PC-9 (cell line): ENCODE results near the gene CYBA. TPM values are rescaled to one million over a fixed set of nuclear protein-coding genes. Genes with fewer than 3 reads are reported as not detected.
A peak's percentile ranks its signal among the peaks of the same experiment; 100 is the strongest.

Experiments
- BruUV-seq: library from RNA; stranded (reverse); fragments of 400-500 nt; replicated peaks from 2 replicates; lab custom pipeline; 2021; lab: Mats Ljungman, UMichigan
- CTCF ChIA-PET: fragments of 300-600 bp; sonication (Branson Sonifier 250); formaldehyde crosslinking; loops from one replicate; lab custom pipeline; 2022; ENCODE audit warnings: antibody characterized with exemption; lab: Charles Lee
- POLR2A ChIA-PET: fragments of 300-600 bp; sonication (Branson Sonifier 250); formaldehyde crosslinking; loops from one replicate; lab custom pipeline; 2022; ENCODE audit warnings: antibody characterized with exemption; ENCODE audit not compliant: unreplicated experiment; lab: Charles Lee
- DNase-seq, 2 experiments: peaks; one replicate each; pipeline versions ENCODE4 v3.0.0 to v3.0.0-alpha.2; 2015 to 2022; ENCODE audit warnings: mixed read lengths in 1 of 2
- H2AFZ ChIP-seq: fragments of 200-600 bp; sonication (generic); 2 replicates; pipeline ENCODE4 v1.8.1; 2017; ENCODE audit warnings: antibody characterized with exemption
- H3F3A ChIP-seq: fragments of 200-600 bp; sonication (generic); 2 replicates; pipeline ENCODE4 v1.8.1; 2017; ENCODE audit warnings: antibody characterized with exemption, mild to moderate bottlenecking, low read depth; ENCODE audit not compliant: insufficient read depth
- H3K27ac ChIP-seq: fragments of 200-600 bp; sonication (generic); 2 replicates; pipeline ENCODE4 v1.6.1; 2016; ENCODE audit warnings: mixed run types
- H3K27me3 ChIP-seq: fragments of 200-600 bp; sonication (generic); 2 replicates; pipeline ENCODE4 v1.6.1; 2016; ENCODE audit warnings: low read depth, mixed run types; ENCODE audit not compliant: insufficient read depth
- H3K36me3 ChIP-seq: fragments of 200-600 bp; sonication (generic); 2 replicates; pipeline ENCODE4 v1.6.1; 2016; ENCODE audit warnings: low read depth, mixed run types
- H3K4me1 ChIP-seq: fragments of 200-600 bp; sonication (generic); replicated peaks from 2 replicates; pipeline ENCODE4 v1.6.1; 2016; ENCODE audit warnings: mixed run types; ENCODE audit not compliant: insufficient read depth
- H3K4me2 ChIP-seq: fragments of 200-600 bp; sonication (generic); 2 replicates; pipeline ENCODE4 v1.6.1; 2017; ENCODE audit warnings: mixed run types
- H3K4me3 ChIP-seq: fragments of 200-600 bp; sonication (generic); 2 replicates; pipeline ENCODE4 v1.6.1; 2016; ENCODE audit warnings: mixed run types
- H3K79me2 ChIP-seq: fragments of 200-600 bp; sonication (generic); 2 replicates; pipeline ENCODE4 v1.6.1; 2017; ENCODE audit warnings: low read depth, mixed run types
- H3K9me2 ChIP-seq: fragments of 200-600 bp; sonication (generic); 2 replicates; pipeline ENCODE4 v1.8.1; 2017; ENCODE audit warnings: mild to moderate bottlenecking; ENCODE audit not compliant: insufficient read depth
- H3K9me3 ChIP-seq: fragments of 200-600 bp; sonication (generic); 2 replicates; pipeline ENCODE4 v1.8.1; 2016; ENCODE audit warnings: low read depth; ENCODE audit not compliant: insufficient read depth
- H4K20me1 ChIP-seq: fragments of 200-600 bp; sonication (generic); 2 replicates; pipeline ENCODE4 v1.8.1; 2017; ENCODE audit not compliant: insufficient read depth
- CTCF ChIP-seq: fragments of 200-600 bp; sonication (generic); conservative IDR thresholded peaks from 2 replicates; pipeline ENCODE4 v1.6.1; 2017; ENCODE audit warnings: mixed run types, antibody characterized with exemption, mild to moderate bottlenecking, moderate library complexity
- EZH2 ChIP-seq: fragments of 200-600 bp; sonication (generic); IDR thresholded peaks from 2 replicates; pipeline ENCODE4 v1.8.0; 2017; ENCODE audit warnings: antibody characterized with exemption, low read depth
- intact Hi-C: fragments of 100-400 bp; cut with micrococcal nuclease; formaldehyde crosslinking; loops from one replicate; pipeline ENCODE4 v1.10.0; 2022; ENCODE audit not compliant: unreplicated experiment
- total RNA-seq: library from RNA; stranded (reverse); gene quantifications from 2 replicates; pipeline ENCODE4 v1.2.3, GENCODE V29; 2021

Gene CYBA
- total RNA-seq, 1 experiment from 2014 or later, result 8.0 TPM

GRCh38 chr16:88690341-88691128 is 39.7 kb upstream of the CYBA start:
- Histone ChIP-seq H3K36me3 (no peaks in the 10 kb centered on the region), H3K9me3 (no peaks in the 10 kb centered on the region), H3K79me2 (no peaks in the 10 kb centered on the region), H3K27ac (no peak overlapping the region), H4K20me1 (no peaks in the 10 kb centered on the region), H3K4me2 (no peak overlapping the region), H2AFZ (no peak overlapping the region), H3K4me1 (peaks cover 17% of the 10 kb centered on the region), H3K27me3 (no peaks in the 10 kb centered on the region), H3K9me2 (no peaks in the 10 kb centered on the region), H3K4me3 (no peak overlapping the region), H3F3A (peaks cover 13% of the 10 kb centered on the region; the same call in 1 of the 2 replicates)
- no peak for TF ChIP-seq EZH2
- TF ChIP-seq CTCF, result no peak
- ChIA-PET POLR2A (no interaction called here), CTCF (interaction anchor here (0.7 kb wide), 1 partner anchor 269 kb away, joined by 11 read pairs; no protein-coding TSS in a partner anchor)
- BruUV-seq, result no TSS peak
- DNase-seq, result no peak
- intact Hi-C loops, result no loop called here

GRCh38 chr16:88688013-88688778 is 37.3 kb upstream of the CYBA start:
- Histone ChIP-seq H3K36me3 (no peaks in the 10 kb centered on the region), H3K27ac (no peak overlapping the region), H3K9me3 (no peaks in the 10 kb centered on the region), H3F3A (peaks cover 16% of the 10 kb centered on the region; the same call in 1 of the 2 replicates), H2AFZ (no peak overlapping the region), H3K27me3 (no peaks in the 10 kb centered on the region), H3K9me2 (no peaks in the 10 kb centered on the region), H3K4me1 (peaks cover 20% of the 10 kb centered on the region), H3K4me2 (peak overlapping the region; percentile 60), H4K20me1 (no peaks in the 10 kb centered on the region), H3K4me3 (no peak overlapping the region), H3K79me2 (no peaks in the 10 kb centered on the region)
- peak; percentile 79 to 88 for DNase-seq
- ChIA-PET CTCF (interaction anchor here (0.7 to 1.2 kb wide), 4 partner anchors 14 to 234 kb away, joined by 4 to 9 read pairs (median 7); no protein-coding TSS in a partner anchor), POLR2A (interaction anchor here (0.5 to 1.0 kb wide), 4 partner anchors 55 to 504 kb away, joined by 3 to 24 read pairs (median 10); no protein-coding TSS in a partner anchor)
- no peak for TF ChIP-seq EZH2
- TF ChIP-seq CTCF, result no peak
- BruUV-seq, result no TSS peak
- intact Hi-C loops, result loop anchor here (5.0 to 10.0 kb wide), 2 partner anchors 124 to 233 kb away; partner anchors contain the start of genes APRT and ZFPM1

GRCh38 chr16:88687676-88688012 is 36.8 kb upstream of the CYBA start:
- H3K79me2 ChIP-seq, result no peaks in the 10 kb centered on the region
- DNase-seq, result no peak
- H4K20me1 ChIP-seq, result no peaks in the 10 kb centered on the region
- H3K27me3 ChIP-seq, result no peaks in the 10 kb centered on the region
- H3K4me3 ChIP-seq, result no peak overlapping the region
- H3K36me3 ChIP-seq, result no peaks in the 10 kb centered on the region
- no peaks in the 10 kb centered on the region for H3K9me3 ChIP-seq
- ChIA-PET CTCF (interaction anchor here (0.6 to 1.2 kb wide), 5 partner anchors 15 to 233 kb away, joined by 4 to 9 read pairs (median 8); no protein-coding TSS in a partner anchor), POLR2A (interaction anchor here (0.5 to 1.0 kb wide), 2 partner anchors 73 to 505 kb away, joined by 3 to 16 read pairs; no protein-coding TSS in a partner anchor)
- H2AFZ ChIP-seq, result no peak overlapping the region
- no peak overlapping the region for H3K27ac ChIP-seq
- no peaks in the 10 kb centered on the region for H3K9me2 ChIP-seq
- peaks cover 16% of the 10 kb centered on the region; the same call in 1 of the 2 replicates for H3F3A ChIP-seq
- peak overlapping the region; percentile 60 for H3K4me2 ChIP-seq
- BruUV-seq, result no TSS peak
- TF ChIP-seq CTCF (no peak), EZH2 (no peak)
- intact Hi-C loops, result loop anchor here (5.0 to 10.0 kb wide), 2 partner anchors 125 to 233 kb away; partner anchors contain the start of genes APRT and ZFPM1
- H3K4me1 ChIP-seq, result peaks cover 20% of the 10 kb centered on the region
